ENCODE data around the gene PRRX2. TPM values are rescaled to one million over a fixed set of nuclear protein-coding genes. Genes with fewer than 3 reads are reported as not detected.

The PRRX2 gene
- total RNA-seq, 1 experiment from 2014 or later, result 10.7 TPM

GRCh38 chr9:129739432-129739831, 74.0 kb downstream of the PRRX2 start:
- DNase-seq (ENCODE audit: low spot score), result no peak
- Mint-ChIP-seq H3K27me3 (ENCODE audit: low read depth) (no peaks in the 10 kb centered on the region; the same call in 1 of the 2 replicates), H3K9me3 (no peaks in the 10 kb centered on the region), H3K4me1 (peaks cover 5% of the 10 kb centered on the region; the same call in 1 of the 2 replicates), H3K27ac (no peak overlapping the region), H3K4me3 (no peak overlapping the region), H3K36me3 (no peaks in the 10 kb centered on the region)
- TF ChIP-seq ZNF416 (CRISPR knock-in tag; IDR thresholded peaks at IDR 0.05) (no peak), E2F1 (CRISPR knock-in tag; IDR thresholded peaks at IDR 0.05) (no peak), ZNF396 (CRISPR knock-in tag; IDR thresholded peaks at IDR 0.05; ENCODE audit: borderline replicate concordance) (no peak), STAT6 (CRISPR knock-in tag; conservative IDR thresholded peaks at IDR 0.05; ENCODE audit: low read depth) (no peak), TCF7 (CRISPR knock-in tag; IDR thresholded peaks at IDR 0.05; ENCODE audit: low read depth) (no peak), NR1H2 (CRISPR knock-in tag; IDR thresholded peaks at IDR 0.05) (no peak), ZMAT4 (CRISPR knock-in tag; IDR thresholded peaks at IDR 0.05) (no peak), MYBL2 (CRISPR knock-in tag; IDR thresholded peaks at IDR 0.05) (no peak), SMAD4 (CRISPR knock-in tag; IDR thresholded peaks at IDR 0.05) (no peak)
- ChIA-PET CTCF (interaction anchor here (0.9 to 5.0 kb wide), 4 partner anchors 12 to 608 kb away, joined by 3 to 99 read pairs (median 4); no protein-coding TSS in a partner anchor), POLR2A (no interaction called here)
- no peak for ATAC-seq

GRCh38 chr9:129740174-129740573, 74.7 kb downstream of the PRRX2 start:
- no peak for DNase-seq (ENCODE audit: low spot score)
- Mint-ChIP-seq H3K4me3 (no peak overlapping the region), H3K27ac (no peak overlapping the region), H3K4me1 (peaks cover 5% of the 10 kb centered on the region; the same call in 1 of the 2 replicates), H3K27me3 (ENCODE audit: low read depth) (no peaks in the 10 kb centered on the region; the same call in 1 of the 2 replicates), H3K36me3 (no peaks in the 10 kb centered on the region), H3K9me3 (no peaks in the 10 kb centered on the region)
- ChIA-PET CTCF (interaction anchor here (0.9 to 5.0 kb wide), 3 partner anchors 13 to 116 kb away, joined by 3 to 99 read pairs (median 4); no protein-coding TSS in a partner anchor), POLR2A (no interaction called here)
- no peak for ATAC-seq
- TF ChIP-seq PRRX2 (CRISPR knock-in tag; IDR thresholded peaks at IDR 0.05) (no peak), NR1H2 (CRISPR knock-in tag; IDR thresholded peaks at IDR 0.05) (no peak), OVOL2 (CRISPR knock-in tag; IDR thresholded peaks at IDR 0.05; ENCODE audit: borderline replicate concordance) (no peak), NFATC4 (CRISPR knock-in tag; IDR thresholded peaks at IDR 0.05) (no peak), NFE2L1 (CRISPR knock-in tag; IDR thresholded peaks at IDR 0.05) (no peak), ZNF423 (CRISPR knock-in tag; IDR thresholded peaks at IDR 0.05) (no peak), GTF2I (CRISPR knock-in tag; conservative IDR thresholded peaks at IDR 0.05) (no peak), MXD4 (CRISPR knock-in tag; IDR thresholded peaks at IDR 0.05; ENCODE audit: borderline replicate concordance) (no peak), USF1 (CRISPR knock-in tag; IDR thresholded peaks at IDR 0.05) (no peak), CREB1 (CRISPR knock-in tag; IDR thresholded peaks at IDR 0.05) (no peak), ZNF512 (CRISPR knock-in tag; IDR thresholded peaks at IDR 0.05; ENCODE audit: borderline replicate concordance) (no peak), ELF4 (CRISPR knock-in tag; IDR thresholded peaks at IDR 0.05; ENCODE audit: low read depth) (no peak), FOXP4 (CRISPR knock-in tag; IDR thresholded peaks at IDR 0.05) (no peak), USF2 (CRISPR knock-in tag; IDR thresholded peaks at IDR 0.05) (no peak), ZNF121 (CRISPR knock-in tag; IDR thresholded peaks at IDR 0.05) (no peak), TEAD4 (CRISPR knock-in tag; IDR thresholded peaks at IDR 0.05) (no peak), E2F5 (CRISPR knock-in tag; IDR thresholded peaks at IDR 0.05) (no peak)

All from WTC11 (cell line).